ENCODE data around the gene ELP1.

The ELP1 gene

GRCh38 chr9:108877524-108877923 lies 56.4 kb downstream of the ELP1 start:
- DNase-seq: no peak

DNA sequence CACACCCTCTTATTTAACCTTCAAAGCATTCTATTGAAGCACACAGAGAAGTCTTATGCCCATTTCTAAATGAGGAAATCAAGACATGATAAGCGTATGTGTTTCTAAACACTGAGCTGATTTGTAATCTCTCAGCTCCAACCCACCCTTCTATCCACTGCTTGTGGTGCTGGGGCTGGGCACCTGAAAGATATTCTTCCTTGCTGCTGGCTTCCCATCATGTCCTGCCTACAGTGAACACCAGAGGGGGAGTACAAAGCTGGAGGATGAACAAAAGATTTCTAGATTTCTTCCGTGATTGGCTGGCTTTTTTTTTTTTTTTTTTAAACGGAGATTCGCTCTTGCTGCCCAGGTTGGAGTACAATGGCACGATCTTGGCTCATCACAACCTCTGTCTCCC lies 57.5 kb downstream of the ELP1 start:
- no peak for DNase-seq

- DNase-seq: no peak
These were observed 59.7 kb downstream of the ELP1 start for GRCh38 chr9:108874058-108874788.

- DNase-seq: no peak
These were observed 64.7 kb downstream of the ELP1 start for GRCh38 chr9:108869092-108869725.

DNA sequence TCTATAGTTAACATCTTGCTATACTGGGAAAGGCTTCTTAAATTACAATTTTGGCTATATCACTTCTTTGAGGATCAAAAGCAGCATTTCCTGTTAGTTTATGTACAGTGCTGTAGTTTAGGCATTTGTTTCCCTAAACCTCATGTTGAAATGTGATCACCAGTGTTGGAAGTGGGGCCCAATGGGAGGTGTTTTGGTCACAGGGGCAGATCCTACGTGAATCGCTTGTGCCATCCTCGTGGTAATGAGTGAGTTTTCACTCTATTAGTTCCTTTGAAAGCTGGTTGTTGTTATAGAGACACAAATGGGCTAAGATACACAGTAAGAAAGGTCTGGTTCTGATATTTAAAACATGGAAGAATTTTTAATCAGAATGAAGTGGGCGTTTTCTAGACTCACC lies 66.1 kb downstream of the ELP1 start:
- no peak for DNase-seq

GRCh38 chr9:108867116-108867515 lies 66.8 kb downstream of the ELP1 start:
- DNase-seq: no peak

- no peak for DNase-seq
These were observed 67.9 kb downstream of the ELP1 start for GRCh38 chr9:108866001-108866420.

GRCh38 chr9:108865037-108865436 lies 68.9 kb downstream of the ELP1 start:
- DNase-seq: no peak

DNA sequence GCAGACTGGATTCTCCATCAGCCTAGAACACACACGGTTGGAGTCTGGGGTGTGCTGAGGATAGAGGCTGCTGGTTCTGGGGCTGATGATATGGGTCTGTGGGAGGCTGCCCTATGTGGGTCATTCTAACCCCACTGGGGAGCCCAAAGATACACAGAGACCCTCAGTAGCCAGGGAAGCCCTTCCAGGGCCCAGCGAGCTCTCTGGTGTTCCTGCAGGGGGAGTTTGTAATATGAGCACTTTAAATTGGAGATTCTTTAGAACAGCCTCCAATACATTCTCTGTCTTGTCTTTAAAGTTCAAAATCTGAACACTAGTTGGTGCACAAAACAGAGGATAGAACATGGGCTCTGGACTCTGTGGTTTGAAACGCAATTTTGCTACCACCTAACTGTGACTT lies 69.5 kb downstream of the ELP1 start:
- no peak for DNase-seq

- peak; percentile 18 for DNase-seq
These were observed 70.0 kb downstream of the ELP1 start for GRCh38 chr9:108863891-108864290.

DNA sequence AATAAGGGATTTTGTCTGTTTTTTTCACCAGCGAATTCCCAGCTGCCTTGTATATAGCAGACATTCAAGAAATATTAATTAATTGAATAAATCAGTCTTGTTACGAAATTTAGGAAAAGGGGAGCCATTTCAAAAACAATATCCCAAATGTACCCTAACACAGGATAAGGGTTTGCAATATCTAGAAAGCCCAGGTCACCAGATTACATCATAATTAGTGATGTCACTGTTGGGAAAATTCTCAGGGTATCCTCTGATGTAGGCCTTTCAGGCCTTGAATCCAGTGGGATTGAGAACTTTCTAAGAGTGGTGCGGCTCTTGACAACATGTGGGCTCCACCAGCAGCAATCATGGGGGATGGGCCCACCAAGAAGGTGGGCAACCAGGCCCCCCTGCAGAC lies 71.9 kb downstream of the ELP1 start, which contains the start of gene ACTL7A:
Gene ACTL7A, plus strand, starts transcription at position 270 of the 400 bp plus-strand sequence. Its CDS starts 57 bp downstream, at position 327.
- DNase-seq: no peak

- no peak for DNase-seq
These were observed 72.5 kb downstream of the ELP1 start for GRCh38 chr9:108861464-108861863.

DNA sequence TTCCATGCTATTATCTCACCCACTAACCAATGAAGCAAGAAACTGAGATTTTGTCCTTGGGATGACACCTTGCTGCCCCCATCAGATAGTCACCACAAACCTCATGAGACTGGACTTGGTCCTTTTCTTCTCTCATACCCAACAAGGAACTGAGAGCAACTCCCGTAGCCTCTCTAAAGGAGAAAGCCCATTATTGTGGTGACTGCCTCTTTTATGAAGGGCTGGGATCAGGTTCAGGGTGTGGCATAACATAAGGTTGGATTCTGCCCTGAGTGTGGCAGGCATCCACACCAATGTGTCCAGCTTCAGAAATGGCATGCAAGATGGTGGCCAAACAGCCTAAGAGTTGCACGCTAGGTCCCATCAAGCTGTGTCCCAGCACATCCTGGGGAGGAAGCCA lies 73.2 kb downstream of the ELP1 start:
- DNase-seq: no peak

- no peak for DNase-seq
These were observed 73.6 kb downstream of the ELP1 start for GRCh38 chr9:108860354-108860753.

DNA sequence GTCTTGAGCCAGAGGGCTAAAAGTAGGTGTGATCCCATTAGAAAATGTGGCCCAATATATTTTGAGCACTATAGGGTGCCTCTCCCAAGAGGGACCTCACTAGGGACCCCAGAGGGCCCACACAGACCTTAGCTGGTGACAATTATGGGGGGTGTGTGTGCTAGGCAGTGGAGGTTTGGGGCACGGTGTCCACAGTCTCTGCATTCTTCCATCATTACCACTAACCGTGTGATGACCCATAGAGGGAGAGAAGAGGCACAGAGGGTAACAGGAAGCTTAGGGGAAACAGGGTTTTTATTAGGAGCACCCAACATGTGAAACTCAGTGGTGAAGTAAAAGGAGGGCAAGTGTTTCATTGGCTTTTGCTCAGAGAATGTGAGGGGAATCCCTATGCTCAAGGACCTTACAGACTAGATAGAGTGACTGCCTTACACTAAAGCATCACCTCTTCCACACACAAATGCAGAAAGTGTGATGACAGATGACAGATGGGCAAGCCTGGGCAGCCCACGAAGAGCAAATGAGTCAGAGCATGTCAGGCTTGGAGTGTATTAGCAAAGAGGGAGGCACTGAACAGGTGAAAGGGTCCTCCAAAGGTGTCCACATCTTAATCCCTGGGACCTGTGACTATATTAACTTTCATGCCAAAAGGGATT lies 74.3 kb downstream of the ELP1 start:
- DNase-seq: no peak

GRCh38 chr9:108857572-108857971 lies 76.4 kb downstream of the ELP1 start:
- peak; percentile 38 for DNase-seq

DNA sequence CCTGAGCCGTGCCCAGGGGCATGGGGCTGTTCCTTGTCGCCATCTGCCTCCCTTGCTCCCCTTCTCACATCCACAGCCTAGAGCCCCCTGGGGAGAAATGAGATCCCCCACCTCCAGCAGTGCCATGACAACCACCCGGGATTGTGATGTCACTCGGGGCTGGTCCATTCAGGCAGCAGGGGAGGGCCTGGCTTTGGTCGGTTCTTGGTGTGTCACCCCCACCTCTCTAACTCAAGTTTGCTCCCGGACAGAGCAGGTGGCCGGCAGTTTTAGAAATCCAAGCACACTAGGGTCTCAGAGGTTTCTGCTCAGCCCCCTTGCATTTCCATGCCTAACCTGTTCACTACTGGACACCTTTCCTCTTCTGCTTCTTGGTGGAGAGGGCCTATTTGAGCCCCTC lies 78.0 kb downstream of the ELP1 start, which contains the start of gene ACTL7B:
Gene ACTL7B, minus strand, starts transcription at position 99 of the 400 bp plus-strand sequence. Its CDS starts 56 bp downstream, at position 43.
- no peak for DNase-seq

- no peak for DNase-seq
These were observed 78.4 kb downstream of the ELP1 start for GRCh38 chr9:108855529-108855886.

GRCh38 chr9:108854641-108855528 lies 79.0 kb downstream of the ELP1 start:
- DNase-seq: no peak

GRCh38 chr9:108854094-108854493 lies 79.8 kb downstream of the ELP1 start:
- no peak for DNase-seq

- DNase-seq: no peak
These were observed 81.8 kb downstream of the ELP1 start for GRCh38 chr9:108852079-108852478.

DNA sequence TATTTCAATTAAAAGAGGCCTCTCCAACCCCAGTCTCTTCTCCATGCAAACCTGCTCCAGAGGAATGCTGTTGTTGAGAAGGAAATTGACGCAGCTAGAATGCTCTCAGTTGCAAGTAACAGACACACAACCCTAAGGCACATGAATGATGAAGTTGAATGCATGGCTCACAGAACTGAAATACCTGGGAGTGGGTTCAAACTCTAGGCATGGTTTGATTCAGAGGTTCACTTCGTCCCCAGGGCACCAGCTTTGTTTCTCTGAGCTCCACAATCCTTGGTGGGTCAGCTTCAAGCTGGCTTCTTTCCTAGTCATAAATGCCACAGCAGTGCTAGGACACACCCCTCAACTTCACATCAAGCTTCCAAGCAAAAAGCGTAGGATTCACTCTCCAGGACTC lies 82.8 kb downstream of the ELP1 start:
- no peak for DNase-seq

Measured in suppressor macrophage treated with lipopolysaccharide for 4 hours (primary cell).